Myocyte (in vitro differentiated cells): Measurements from ENCODE around the gene SIL1. TPM values are rescaled to one million over a fixed set of nuclear protein-coding genes. Genes with fewer than 3 reads are reported as not detected.
A peak's percentile ranks its signal among the peaks of the same experiment; 100 is the strongest.
"Not testable (repeated sequence)": the region's sequence is repeated elsewhere in the genome, so short reads cannot be mapped to it uniquely, and the experiment has no call there.

ENCODE experiments used
- DNase-seq: peaks from one replicate; pipeline ENCODE4 v3.0.0-alpha.2; 2012; ENCODE audit warnings: low read depth
- total RNA-seq: library from RNA; depleted of rRNA; stranded (reverse); fragments of >200 nt; gene quantifications from 2 replicates; pipeline ENCODE4 v1.2.3, GENCODE V29; 2014

The SIL1 gene
- total RNA-seq, 1 donor from 2014 or later: 53.2 TPM

DNA sequence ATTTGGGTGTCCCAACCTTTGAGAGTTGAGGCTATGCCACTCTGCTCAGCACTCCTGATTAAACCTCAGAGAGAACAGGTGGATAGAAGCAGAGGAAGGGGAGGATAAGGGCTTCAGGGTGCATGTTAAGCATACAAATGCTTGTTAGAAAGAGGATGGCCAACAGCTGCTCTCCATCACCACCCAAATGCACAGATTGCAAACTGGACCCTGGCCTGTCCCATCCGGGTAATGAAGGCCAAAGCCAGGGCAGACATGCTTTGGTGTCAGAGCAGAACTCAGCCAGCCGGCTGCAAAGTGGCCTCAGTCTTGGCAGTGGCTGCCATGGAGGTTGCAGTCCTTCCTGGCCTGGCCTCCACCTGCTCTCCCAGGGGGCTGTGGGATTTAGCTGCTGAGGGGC lies 84.3 kb downstream of the SIL1 start:
- DNase-seq: peak; percentile 60

GRCh38 chr5:139112362-139112761 lies 85.8 kb downstream of the SIL1 start:
- not testable (repeated sequence) for DNase-seq

DNA sequence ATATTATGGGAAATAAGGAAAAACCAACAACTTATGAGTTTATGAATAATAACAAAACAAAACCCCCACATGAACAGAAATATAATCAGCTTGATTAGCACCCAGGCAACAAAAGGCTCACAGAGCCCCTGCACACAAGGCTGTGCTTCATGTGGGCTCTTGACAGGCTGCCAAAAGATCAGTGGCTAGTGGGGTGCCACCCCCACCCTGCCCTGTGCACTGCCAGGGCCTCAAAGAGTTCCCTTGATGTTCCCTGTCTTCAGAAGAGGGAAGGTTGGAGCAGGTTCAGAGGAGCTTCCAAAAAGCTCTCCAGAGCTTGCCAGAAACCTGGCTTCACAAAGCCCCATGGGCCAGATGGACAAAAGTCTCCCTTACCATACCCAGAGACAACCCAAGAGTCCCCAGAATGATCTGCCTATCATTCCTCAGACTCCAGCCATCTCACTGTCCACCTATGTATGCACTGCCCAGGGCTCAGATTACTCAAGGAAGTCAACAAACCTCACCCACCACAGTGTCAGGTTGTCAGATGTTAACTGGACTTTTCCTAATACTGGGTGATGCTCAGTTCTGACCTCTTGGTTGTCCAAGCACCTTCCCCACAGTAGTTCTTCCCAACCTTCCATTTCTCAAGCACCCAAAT lies 87.5 kb downstream of the SIL1 start:
- DNase-seq: no peak

DNA sequence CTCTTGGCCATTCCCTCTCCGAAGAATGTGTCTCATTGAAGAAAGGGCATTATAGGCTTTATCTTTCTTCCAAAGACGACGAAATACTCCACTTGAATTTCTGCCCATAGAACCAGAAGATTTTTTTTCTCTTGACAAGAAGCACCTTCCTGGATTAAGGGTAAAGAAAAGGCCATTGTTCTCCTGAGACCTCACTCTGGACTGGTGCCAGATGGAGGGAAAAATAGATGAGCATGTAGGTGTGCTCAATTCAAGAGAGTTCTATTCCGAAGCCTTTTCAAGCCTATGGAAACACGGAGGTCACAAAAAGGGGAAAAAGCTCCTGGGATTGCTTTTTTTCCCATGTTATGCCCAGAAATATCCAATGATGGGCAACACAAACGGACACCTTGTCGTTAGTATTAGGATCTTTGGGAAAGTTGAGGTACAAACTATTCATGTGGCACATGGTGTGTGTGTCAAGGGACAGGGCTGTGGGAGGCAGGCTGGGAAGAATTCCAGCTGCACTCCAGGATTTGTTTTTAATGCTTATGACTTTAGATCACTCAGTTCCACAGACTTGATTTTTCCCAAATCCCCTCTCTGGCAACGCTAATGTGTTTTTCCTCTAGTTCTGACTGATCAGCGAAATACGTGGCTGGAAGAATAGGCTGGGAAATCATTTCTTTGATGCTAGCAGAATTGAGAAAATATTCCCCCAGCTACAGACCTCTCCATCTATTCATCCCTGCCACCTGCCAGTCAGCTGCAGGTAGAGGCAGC lies 89.9 kb downstream of the SIL1 start:
- DNase-seq: no peak

- no peak for DNase-seq
Observed at GRCh38 chr5:139105621-139106071, 92.5 kb downstream of the SIL1 start.

- peak; percentile 72 for DNase-seq
Observed at GRCh38 chr5:139104577-139105276, 93.4 kb downstream of the SIL1 start.

DNA sequence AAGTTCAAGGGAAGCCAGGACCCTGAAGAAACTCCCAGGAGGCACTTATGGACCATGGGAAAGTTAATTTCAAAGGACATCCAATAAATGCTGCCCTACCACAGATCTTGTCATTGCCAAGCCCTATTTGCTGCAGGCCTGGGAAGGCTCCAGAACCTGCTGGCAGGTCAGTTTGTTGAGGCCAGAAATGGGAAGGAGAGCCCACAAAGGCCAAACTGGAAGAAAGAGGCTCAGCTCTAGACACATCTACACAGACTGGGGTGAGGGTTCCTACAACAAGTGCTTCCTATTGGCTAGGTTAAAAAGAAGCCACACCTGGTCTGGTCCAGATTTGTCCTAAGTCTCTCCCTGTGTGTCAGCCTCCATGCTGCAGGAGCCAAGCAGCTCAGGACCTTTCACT lies 94.4 kb downstream of the SIL1 start:
- DNase-seq: no peak

DNA sequence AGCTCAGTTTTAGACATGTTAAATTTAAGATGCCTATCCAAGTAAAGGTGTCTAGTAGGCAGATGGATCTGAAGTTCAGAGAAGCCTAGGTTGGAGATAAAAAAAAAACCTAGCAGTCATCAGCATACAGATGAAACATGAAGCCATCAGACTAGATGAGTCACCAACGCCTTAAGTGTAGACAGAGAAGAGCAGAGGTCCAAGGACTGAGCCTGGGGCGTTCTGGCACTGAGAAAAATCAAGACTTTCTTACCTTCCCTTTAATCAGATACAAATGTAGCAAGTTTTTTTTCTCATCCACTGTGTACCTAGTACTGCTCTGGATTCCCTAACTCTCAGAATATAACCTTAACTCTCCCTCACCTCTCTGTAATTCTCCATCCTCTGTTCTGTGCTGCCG lies 97.3 kb downstream of the SIL1 start:
- DNase-seq: peak; percentile 52

- no peak for DNase-seq
Observed at GRCh38 chr5:139094154-139095131, 103.7 kb downstream of the SIL1 start.

- peak; percentile 72 for DNase-seq
Observed at GRCh38 chr5:139092741-139093343, 105.3 kb downstream of the SIL1 start.

DNA sequence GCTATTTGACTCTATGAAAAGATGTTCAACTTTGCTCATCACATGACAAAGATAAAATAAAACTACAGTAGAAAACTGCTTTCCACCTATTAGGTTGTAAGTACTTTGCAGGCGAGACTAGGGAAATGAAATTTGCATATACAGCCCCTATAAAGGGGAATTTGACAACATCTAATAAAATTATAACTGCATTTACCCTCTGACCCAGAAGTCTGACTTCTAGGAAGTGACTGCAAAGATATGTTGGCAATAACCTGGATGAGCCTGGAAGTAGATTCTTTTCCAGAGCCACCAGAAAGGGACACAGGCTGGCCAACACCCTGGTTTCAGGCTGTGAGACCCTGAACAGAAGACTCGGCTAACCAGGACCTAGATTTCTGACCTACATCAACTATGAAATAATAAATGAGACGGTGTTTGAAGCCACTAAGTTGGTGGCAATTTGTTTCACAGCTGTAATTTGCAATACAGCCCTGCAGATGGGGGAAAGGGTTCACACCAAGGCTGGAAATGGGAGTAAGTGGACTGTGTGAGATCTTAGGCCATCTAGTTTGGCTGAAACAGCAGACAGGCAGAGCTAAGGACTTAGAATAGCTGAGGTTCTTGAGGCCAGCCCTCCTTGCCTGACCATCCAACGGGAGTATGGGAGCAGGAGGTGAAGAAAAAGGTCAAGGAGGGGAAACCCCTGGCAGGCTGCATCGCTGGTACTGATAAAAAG lies 106.6 kb downstream of the SIL1 start:
- DNase-seq: peak; percentile 56

GRCh38 chr5:139090581-139090980 lies 107.6 kb downstream of the SIL1 start:
- no peak for DNase-seq

DNA sequence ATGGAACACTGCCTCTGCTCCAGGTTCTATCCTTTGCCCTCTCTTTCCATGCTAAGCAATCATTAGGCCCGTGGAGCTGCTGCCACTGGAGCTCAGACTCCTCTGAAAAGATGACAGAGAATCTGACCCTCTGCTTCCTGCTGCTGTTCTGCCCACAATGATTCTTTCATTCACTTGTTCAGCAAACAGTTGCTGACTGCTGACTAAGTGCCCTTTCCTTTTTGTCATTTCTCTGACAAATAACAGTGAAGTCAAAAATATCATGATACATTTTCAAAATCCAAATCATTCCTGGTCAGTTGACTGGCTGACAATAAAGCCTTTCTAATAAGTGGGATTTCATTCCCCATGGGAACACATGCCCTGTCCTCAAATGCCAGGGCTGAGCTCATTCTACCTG lies 110.1 kb downstream of the SIL1 start:
- no peak for DNase-seq

DNA sequence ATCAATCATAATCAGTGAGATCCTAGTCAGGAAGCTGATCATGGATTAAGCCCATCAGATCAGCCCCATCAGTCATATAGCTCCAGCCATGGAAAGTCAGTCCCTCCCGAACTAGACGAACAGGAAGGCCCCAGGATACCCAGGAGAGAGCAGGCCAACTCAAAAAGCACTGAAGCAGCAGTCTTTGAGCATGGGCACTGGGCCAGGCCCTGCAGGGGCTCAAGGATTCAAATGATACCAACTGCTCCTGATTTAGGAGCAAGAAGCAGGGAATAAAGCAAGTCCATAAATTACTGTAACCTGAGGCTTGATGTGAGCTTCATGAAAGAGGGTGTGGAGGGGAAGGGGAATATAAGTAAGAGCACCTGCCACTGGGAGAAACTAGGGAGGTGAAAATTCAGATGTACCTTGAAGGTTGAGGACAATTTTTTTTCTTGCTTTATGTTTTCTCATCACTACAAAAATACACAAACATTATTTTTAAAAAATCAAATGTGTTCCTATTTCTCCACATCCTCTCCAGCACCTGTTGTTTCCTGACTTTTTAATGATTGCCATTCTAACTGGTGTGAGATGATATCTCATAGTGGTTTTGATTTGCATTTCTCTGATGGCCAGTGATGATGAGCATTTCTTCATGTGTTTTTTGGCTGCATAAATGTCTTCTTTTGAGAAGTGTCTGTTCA lies 115.2 kb downstream of the SIL1 start:
- DNase-seq: no peak

DNA sequence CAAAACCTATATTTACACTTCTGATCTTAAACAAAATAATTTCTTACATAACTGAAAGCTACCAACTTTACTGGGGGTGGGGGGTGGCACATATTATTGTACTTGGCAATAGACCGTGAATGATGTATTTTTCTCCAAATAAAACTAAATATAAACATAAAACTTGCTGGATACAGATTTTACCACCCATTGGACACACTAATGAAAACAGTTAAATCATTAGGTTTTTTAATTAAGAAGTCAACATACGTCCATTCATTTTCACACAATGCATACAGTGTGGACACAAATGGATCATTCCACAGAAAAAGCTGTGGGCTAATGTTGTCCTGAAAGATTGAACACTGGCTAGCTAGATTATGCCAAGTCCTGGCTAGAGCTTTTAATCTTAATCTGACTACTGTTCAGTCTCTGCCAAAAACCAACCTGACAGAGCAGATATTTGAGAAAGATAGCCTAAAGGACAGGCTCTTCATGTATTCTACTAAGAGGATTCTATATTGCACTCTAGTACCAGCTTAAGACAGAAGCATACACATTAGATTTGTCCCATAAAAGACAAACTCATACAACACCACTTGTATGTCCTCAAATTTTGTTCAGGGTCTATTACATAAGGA lies 118.1 kb downstream of the SIL1 start:
- no peak for DNase-seq

GRCh38 chr5:139079225-139079990 lies 118.8 kb downstream of the SIL1 start:
- DNase-seq: no peak

GRCh38 chr5:139078345-139078744 lies 119.8 kb downstream of the SIL1 start:
- no peak for DNase-seq

DNA sequence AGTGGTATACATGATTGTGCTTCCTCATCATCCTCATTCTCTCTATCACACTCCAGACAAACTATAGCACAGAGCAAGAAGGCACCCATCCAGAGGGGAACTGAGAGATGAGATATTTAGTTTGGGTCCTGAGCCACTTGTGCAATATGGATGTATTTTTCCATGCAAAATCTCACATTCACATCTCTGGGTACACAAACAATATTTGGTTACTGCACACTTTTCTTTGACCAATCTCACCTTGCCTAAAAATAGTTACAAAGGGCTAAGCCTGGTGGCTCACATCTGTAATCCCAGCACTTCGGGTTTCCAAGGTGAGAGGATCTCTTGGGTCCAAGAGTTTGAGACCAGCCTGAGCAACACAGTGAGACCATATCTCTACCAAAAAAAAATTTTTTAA lies 120.3 kb downstream of the SIL1 start:
- DNase-seq: no peak
